22Rv1 (cell line): Measurements from ENCODE around the gene STRIP1.

Experiments used
- H3K27ac ChIP-seq: fragments of 450-650 bp; 2 replicates; pipeline ENCODE4 v1.5.1; 2017
- CTCF ChIP-seq: fragments of 450-650 bp; IDR thresholded peaks from 2 replicates; pipeline ENCODE4 v1.5.1; 2017; ENCODE audit warnings: mild to moderate bottlenecking
- ZFX ChIP-seq: fragments of 450-650 bp; IDR thresholded peaks from 2 replicates; pipeline ENCODE4 v1.6.1; 2017; ENCODE audit warnings: antibody characterized with exemption, borderline replicate concordance

STRIP1 gene

DNA sequence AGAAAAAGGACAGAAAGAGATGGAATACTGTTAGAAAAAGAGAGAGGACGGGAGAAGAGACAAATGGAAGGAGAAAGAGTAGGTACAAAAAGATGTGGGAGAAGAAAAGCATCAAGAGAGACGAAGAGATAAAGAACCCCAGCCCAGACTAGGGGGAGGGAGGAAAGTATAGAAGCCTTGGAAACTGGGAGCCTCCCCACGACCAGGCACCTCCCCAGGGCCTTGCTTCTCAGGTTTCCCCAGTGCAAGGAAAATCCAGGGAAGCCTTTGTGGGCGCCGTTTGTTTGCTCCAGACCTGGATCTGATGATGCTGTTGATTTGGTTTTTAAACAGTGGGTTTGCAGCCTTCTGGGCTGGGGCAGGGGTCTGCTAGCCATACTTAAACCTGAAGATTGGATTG, 51.2 kb downstream of the STRIP1 start:
- H3K27ac ChIP-seq = no peak overlapping the region
- TF ChIP-seq ZFX = no peak
- TF ChIP-seq CTCF = no peak

DNA sequence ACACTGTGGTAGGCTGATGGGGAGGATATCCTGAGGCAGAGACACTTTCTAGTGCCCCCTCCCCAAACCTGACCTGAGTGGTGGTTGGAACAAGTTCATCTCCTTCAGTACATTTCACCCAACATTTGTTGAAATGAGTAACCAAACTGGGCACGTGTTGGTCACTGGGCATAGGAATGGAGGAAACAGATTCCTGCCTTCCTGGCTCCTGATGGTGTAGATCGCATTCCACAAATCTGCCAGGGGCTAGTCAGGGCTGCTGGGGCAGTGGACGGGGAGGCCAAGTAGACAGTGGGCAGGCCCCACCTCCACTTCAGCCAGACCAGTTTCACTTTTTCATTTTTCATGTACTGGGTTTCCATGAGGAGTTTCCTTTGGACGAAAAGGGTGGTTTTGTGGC, 52.5 kb downstream of the STRIP1 start:
- no peak for TF ChIP-seq CTCF
- TF ChIP-seq ZFX = no peak
- H3K27ac ChIP-seq = no peak overlapping the region

- TF ChIP-seq ZFX = no peak
- peak; percentile 81 for TF ChIP-seq CTCF
- no peak overlapping the region for H3K27ac ChIP-seq
Observed at GRCh38 chr1:110087812-110088738, 53.7 kb downstream of the STRIP1 start.

DNA sequence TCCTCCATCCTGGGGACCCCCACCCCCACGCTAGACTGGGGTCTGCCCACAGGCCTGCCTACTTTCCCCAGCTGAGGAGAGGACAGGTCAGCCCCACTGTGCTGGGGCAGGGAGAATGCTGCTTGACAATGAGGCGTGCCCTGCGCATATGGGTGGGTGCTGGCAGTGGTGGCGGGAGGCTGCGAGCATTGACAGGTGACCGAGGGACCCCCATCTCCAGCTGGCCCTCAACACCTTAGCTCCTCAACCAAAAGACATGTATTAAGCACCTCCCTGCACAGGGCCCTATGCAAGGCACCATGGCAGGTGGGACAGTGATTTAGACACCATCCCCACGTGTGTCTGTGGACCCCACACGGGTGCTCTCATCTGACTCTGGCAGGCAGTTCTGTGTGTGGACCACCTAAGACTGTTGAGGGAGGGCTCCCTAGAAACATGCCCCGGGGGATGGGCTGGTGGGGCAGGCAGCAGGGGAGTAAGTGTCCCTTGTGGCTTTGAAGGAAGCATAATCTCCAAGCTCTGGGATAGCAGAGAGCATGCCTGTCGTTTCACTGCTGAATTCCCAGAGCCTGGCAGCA, 54.4 kb downstream of the STRIP1 start:
- TF ChIP-seq CTCF = no peak
- TF ChIP-seq ZFX = no peak
- H3K27ac ChIP-seq = no peak overlapping the region

GRCh38 chr1:110089561-110090275, 55.3 kb downstream of the STRIP1 start:
- TF ChIP-seq ZFX = no peak
- TF ChIP-seq CTCF = no peak
- no peak overlapping the region for H3K27ac ChIP-seq

DNA sequence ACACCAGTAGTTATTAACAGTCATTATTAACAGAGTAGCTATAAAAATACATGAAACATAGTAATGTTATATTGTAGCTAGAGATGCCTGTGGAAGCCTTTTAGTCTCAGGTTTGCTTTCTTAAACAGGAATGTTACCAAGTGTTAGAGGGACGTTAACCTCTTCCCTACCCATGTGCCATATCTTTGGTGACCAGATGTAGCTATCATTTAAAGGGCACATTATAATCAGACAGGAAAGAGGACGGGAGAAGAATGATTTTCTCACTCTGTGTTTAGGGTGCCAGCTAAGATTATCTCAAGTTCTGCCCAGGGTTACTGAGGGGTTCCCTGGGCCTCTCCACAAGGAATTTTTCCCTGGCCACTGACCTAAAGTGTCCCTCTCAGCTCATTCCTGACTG, 57.0 kb downstream of the STRIP1 start:
- no peak for TF ChIP-seq ZFX
- TF ChIP-seq CTCF = no peak
- H3K27ac ChIP-seq = no peak overlapping the region
